PC-3 (cell line): ENCODE results near the gene BGLAP. TPM values are rescaled to one million over a fixed set of nuclear protein-coding genes. Genes with fewer than 3 reads are reported as not detected.

ENCODE experiments used
- ATAC-seq: fragments of 200-7000 bp; cut with Tn5 transposase; 2 replicates; pipeline ENCODE4 v1.9.1; 2020; ENCODE audit warnings: mild to moderate bottlenecking, moderate library complexity
- BruUV-seq: library from RNA; stranded (reverse); fragments of 400-500 nt; replicated peaks from 2 replicates; lab custom pipeline; 2021; lab: Mats Ljungman, UMichigan
- CTCF ChIA-PET: fragments of 300-600 bp; sonication (Branson Sonifier 250); formaldehyde crosslinking; loops from one replicate; lab custom pipeline; 2022; ENCODE audit warnings: antibody characterized with exemption; lab: Charles Lee
- POLR2A ChIA-PET: fragments of 300-600 bp; sonication (Branson Sonifier 250); formaldehyde crosslinking; loops from one replicate; lab custom pipeline; 2022; ENCODE audit warnings: antibody characterized with exemption; ENCODE audit not compliant: unreplicated experiment; lab: Charles Lee
- DNase-seq: peaks from one replicate; pipeline ENCODE4 v3.0.0-alpha.2; 2015
- H2AFZ ChIP-seq: fragments of 300-600 bp; sonication (generic); 2 replicates; pipeline ENCODE4 v1.6.0; 2016; ENCODE audit warnings: antibody characterized with exemption, low read length
- H3F3A ChIP-seq: fragments of 300-600 bp; sonication (generic); one replicate; pipeline ENCODE4 v1.6.0; 2017; ENCODE audit warnings: antibody characterized with exemption, low read length, control low read depth, mild to moderate bottlenecking; ENCODE audit not compliant: unreplicated experiment
- H3K27ac ChIP-seq: fragments of 300-600 bp; sonication (generic); 2 replicates; pipeline ENCODE4 v1.5.1; 2016; ENCODE audit warnings: mild to moderate bottlenecking, low read length
- H3K27me3 ChIP-seq: fragments of 300-600 bp; sonication (generic); 2 replicates; pipeline ENCODE4 v1.6.1; 2016; ENCODE audit warnings: low read length, mixed read lengths
- H3K36me3 ChIP-seq: fragments of 300-600 bp; sonication (generic); 2 replicates; pipeline ENCODE4 v1.6.1; 2016; ENCODE audit warnings: low read depth, mixed run types, low read length, mixed read lengths
- H3K4me1 ChIP-seq: fragments of 300-600 bp; sonication (generic); 2 replicates; pipeline ENCODE4 v1.5.1; 2016; ENCODE audit warnings: low read length; ENCODE audit not compliant: insufficient read depth
- H3K4me2 ChIP-seq: fragments of 300-600 bp; sonication (generic); 2 replicates; pipeline ENCODE4 v1.6.0; 2016; ENCODE audit warnings: low read length
- H3K4me3 ChIP-seq: fragments of 300-600 bp; sonication (generic); 2 replicates; pipeline ENCODE4 v1.5.1; 2016; ENCODE audit warnings: mild to moderate bottlenecking, low read length, mixed read lengths
- H3K79me2 ChIP-seq: fragments of 300-600 bp; sonication (generic); 2 replicates; pipeline ENCODE4 v1.6.1; 2017; ENCODE audit warnings: low read length, mixed read lengths
- H3K9ac ChIP-seq: fragments of 300-600 bp; sonication (generic); 2 replicates; pipeline ENCODE4 v1.6.0; 2016; ENCODE audit warnings: mild to moderate bottlenecking, low read length
- H3K9me2 ChIP-seq: fragments of 300-600 bp; sonication (generic); replicated peaks from 2 replicates; pipeline ENCODE4 v1.6.1; 2016; ENCODE audit warnings: mixed run types, low read length, mixed read lengths
- H3K9me3 ChIP-seq: fragments of 300-600 bp; sonication (generic); 2 replicates; pipeline ENCODE4 v1.6.1; 2016; ENCODE audit warnings: low read length, mixed read lengths
- H4K20me1 ChIP-seq: fragments of 300-600 bp; sonication (generic); 2 replicates; pipeline ENCODE4 v1.6.1; 2016; ENCODE audit warnings: low read length, mixed read lengths
- EZH2 ChIP-seq: fragments of 300-600 bp; sonication (generic); IDR thresholded peaks from one replicate; pipeline ENCODE4 v1.6.1; 2017; ENCODE audit warnings: antibody characterized with exemption, mild to moderate bottlenecking, low read length; ENCODE audit not compliant: unreplicated experiment
- EZH2phosphoT487 ChIP-seq: fragments of 300-600 bp; sonication (generic); IDR thresholded peaks from 2 replicates; pipeline ENCODE4 v1.6.1; 2018; ENCODE audit warnings: mild to moderate bottlenecking, antibody characterized with exemption, low read length, borderline replicate concordance
- intact Hi-C: fragments of 100-400 bp; cut with micrococcal nuclease; formaldehyde crosslinking; loops from 2 replicates; pipeline ENCODE4 v1.9.0; 2023
- total RNA-seq: library from RNA; depleted of rRNA; stranded (reverse); fragments of >200 nt; gene quantifications from 2 replicates; pipeline ENCODE4 v1.2.3, GENCODE V29; 2014
- TF ChIP-seq, protein P1 (sequence below): fragments of 300-600 bp; sonication (generic); conservative IDR thresholded peaks from 2 replicates; pipeline ENCODE4 v1.5.1; 2017; ENCODE audit warnings: antibody characterized with exemption, low read depth, mild to moderate bottlenecking, low read length

The BGLAP gene
- total RNA-seq, 1 experiment from 2014 or later, result 2.5 TPM

DNA sequence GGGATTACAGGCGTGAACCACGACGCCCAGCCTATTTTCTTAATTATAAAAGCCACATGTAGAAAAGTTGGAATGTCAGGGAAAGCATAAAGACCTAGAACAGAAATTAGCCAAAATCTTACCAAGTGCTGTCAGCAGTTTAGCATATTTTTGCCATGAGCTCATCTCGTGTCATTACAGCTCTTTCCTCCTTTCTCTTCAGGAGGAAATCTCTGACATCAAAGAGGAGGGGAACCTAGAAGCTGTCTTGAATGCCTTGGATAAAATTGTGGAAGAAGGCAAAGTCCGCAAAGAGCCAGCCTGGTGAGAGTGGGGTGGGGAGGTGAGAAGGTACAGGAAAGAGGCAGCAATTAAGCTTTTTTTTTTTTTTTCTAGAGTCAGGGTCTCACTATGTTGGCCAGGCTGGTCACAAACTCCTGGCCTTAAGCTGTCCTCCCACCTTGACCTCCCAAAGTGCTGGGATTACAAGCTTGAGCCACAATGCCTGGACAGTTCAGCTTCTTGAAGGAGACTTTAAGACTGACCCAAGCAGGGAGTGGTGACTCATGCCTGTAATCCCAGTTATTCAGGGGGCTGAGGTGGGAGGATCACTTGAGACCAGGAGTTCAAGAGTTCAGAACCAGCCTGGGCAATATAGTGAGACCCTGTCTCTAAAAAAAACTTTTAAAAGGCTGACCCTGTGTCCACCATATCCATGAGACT is 8.4 kb upstream of the BGLAP start:
- no peak for ATAC-seq
- Histone ChIP-seq H3K27me3 (no peaks in the 10 kb centered on the region), H3K9me3 (no peaks in the 10 kb centered on the region), H3K9me2 (no peaks in the 10 kb centered on the region), H3K4me2 (no peak overlapping the region), H3K36me3 (peaks cover 17% of the 10 kb centered on the region), H3K9ac (no peak overlapping the region), H3K4me3 (no peak overlapping the region), H4K20me1 (no peaks in the 10 kb centered on the region), H3F3A (no peaks in the 10 kb centered on the region), H2AFZ (no peak overlapping the region), H3K79me2 (no peaks in the 10 kb centered on the region), H3K4me1 (0 out of 2 replicates have a peak, but pooled peaks cover 4% of the 10 kb centered on the region), H3K27ac (no peak overlapping the region)
- peak; percentile 45 for DNase-seq
- CTCF ChIA-PET, result interaction anchor here (0.5 to 0.6 kb wide), 2 partner anchors 128 to 142 kb away, joined by 3 read pairs; no protein-coding TSS in a partner anchor
- BruUV-seq, result no TSS peak
- intact Hi-C loops, result no loop called here
- POLR2A ChIA-PET, result no interaction called here
- no peak for TF ChIP-seq EZH2phosphoT487
- TF ChIP-seq EZH2, result no peak
- TF ChIP-seq, protein P1, sequence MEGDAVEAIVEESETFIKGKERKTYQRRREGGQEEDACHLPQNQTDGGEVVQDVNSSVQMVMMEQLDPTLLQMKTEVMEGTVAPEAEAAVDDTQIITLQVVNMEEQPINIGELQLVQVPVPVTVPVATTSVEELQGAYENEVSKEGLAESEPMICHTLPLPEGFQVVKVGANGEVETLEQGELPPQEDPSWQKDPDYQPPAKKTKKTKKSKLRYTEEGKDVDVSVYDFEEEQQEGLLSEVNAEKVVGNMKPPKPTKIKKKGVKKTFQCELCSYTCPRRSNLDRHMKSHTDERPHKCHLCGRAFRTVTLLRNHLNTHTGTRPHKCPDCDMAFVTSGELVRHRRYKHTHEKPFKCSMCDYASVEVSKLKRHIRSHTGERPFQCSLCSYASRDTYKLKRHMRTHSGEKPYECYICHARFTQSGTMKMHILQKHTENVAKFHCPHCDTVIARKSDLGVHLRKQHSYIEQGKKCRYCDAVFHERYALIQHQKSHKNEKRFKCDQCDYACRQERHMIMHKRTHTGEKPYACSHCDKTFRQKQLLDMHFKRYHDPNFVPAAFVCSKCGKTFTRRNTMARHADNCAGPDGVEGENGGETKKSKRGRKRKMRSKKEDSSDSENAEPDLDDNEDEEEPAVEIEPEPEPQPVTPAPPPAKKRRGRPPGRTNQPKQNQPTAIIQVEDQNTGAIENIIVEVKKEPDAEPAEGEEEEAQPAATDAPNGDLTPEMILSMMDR, result no peak

DNA sequence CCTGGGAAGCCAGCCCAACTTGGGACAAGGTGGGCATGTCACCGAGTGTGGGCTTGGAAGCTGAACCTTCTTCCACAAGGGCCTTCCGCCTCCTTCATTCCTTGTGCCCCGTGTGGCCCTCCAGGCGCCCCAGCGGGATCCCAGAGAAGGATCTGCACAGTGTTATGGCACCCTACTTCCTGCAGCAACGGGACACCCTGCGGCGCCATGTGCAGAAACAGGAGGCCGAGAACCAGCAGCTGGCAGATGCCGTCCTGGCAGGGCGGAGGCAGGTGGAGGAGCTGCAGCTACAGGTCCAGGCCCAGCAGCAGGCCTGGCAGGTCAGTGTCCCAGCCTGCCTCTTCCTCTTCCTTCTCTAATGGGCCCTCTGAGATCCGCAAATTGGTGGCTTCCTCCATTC is 5.8 kb upstream of the BGLAP start:
- no peaks in the 10 kb centered on the region for H3F3A ChIP-seq
- ATAC-seq (no peak), DNase-seq (no peak)
- no peaks in the 10 kb centered on the region for H4K20me1 ChIP-seq
- intact Hi-C loops, result no loop called here
- H3K9ac ChIP-seq, result no peak overlapping the region
- no peaks in the 10 kb centered on the region for H3K9me2 ChIP-seq
- peaks cover 22% of the 10 kb centered on the region for H3K36me3 ChIP-seq
- H3K4me3 ChIP-seq, result no peak overlapping the region
- no peak overlapping the region for H3K4me2 ChIP-seq
- H3K27me3 ChIP-seq, result no peaks in the 10 kb centered on the region
- no peaks in the 10 kb centered on the region for H3K9me3 ChIP-seq
- no peaks in the 10 kb centered on the region for H3K79me2 ChIP-seq
- ChIA-PET CTCF (no interaction called here), POLR2A (no interaction called here)
- no TSS peak for BruUV-seq
- no peak for TF ChIP-seq EZH2
- TF ChIP-seq EZH2phosphoT487, result no peak
- TF ChIP-seq, protein P1, result no peak
- H2AFZ ChIP-seq, result no peak overlapping the region
- H3K4me1 ChIP-seq, result peaks cover 8% of the 10 kb centered on the region
- no peak overlapping the region for H3K27ac ChIP-seq

DNA sequence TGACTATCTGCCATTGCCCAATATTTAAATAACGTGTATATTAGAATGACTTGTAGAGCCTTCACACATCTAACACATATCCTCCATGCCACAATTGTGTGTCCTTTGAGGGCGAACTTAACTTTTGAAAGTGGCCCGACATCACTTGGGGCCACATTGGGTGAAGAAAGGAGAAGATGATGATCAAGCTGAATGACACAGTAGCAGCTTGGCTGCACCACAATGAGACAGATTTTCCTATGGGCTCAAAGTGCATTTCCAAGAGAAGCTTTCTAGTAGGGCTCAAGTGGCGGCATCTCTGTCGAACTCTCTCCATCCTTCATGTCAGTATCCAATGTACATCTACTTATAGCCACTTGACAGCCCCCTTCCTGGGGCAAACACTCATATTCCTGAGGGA is 3.7 kb upstream of the BGLAP start:
- H3K36me3 ChIP-seq, result peaks cover 22% of the 10 kb centered on the region
- ATAC-seq, result no peak
- no peaks in the 10 kb centered on the region for H3K9me2 ChIP-seq
- no peak overlapping the region for H3K4me3 ChIP-seq
- no peak overlapping the region for H3K4me2 ChIP-seq
- no peak overlapping the region for H2AFZ ChIP-seq
- no peaks in the 10 kb centered on the region for H3K79me2 ChIP-seq
- H3K27ac ChIP-seq, result no peak overlapping the region
- no peaks in the 10 kb centered on the region for H3K27me3 ChIP-seq
- intact Hi-C loops, result no loop called here
- BruUV-seq, result no TSS peak
- no peaks in the 10 kb centered on the region for H3K9me3 ChIP-seq
- TF ChIP-seq, protein P1, result no peak
- TF ChIP-seq EZH2phosphoT487 (no peak), EZH2 (no peak)
- CTCF ChIA-PET, result no interaction called here
- POLR2A ChIA-PET, result no interaction called here
- no peaks in the 10 kb centered on the region for H4K20me1 ChIP-seq
- H3F3A ChIP-seq, result no peaks in the 10 kb centered on the region
- H3K4me1 ChIP-seq, result peaks cover 16% of the 10 kb centered on the region
- H3K9ac ChIP-seq, result no peak overlapping the region
- DNase-seq, result no peak
